ENCODE data around the gene CGNL1. TPM values are rescaled to one million over a fixed set of nuclear protein-coding genes. Genes with fewer than 3 reads are reported as not detected.
A peak's percentile ranks its signal among the peaks of the same experiment; 100 is the strongest.

CGNL1 gene
- total and polyA plus RNA-seq, 4 donors, result 14.5 to 30.9 (median 19.1) TPM

- Histone ChIP-seq H3K27me3 (ENCODE audit: control insufficient read depth, insufficient read depth, low read length) (no peaks in the 10 kb centered on the region), H3K27ac (ENCODE audit: low read depth, low read length) (no peak overlapping the region), H3K4me3 (ENCODE audit: low read depth, low read length) (no peak overlapping the region), H3K4me1 (ENCODE audit: control insufficient read depth, insufficient read depth, low read length) (no peaks in the 10 kb centered on the region), H3K36me3 (ENCODE audit: control insufficient read depth, insufficient read depth, low read length) (no peaks in the 10 kb centered on the region), H3K9me3 (ENCODE audit: control insufficient read depth, insufficient read depth, low read length) (no peaks in the 10 kb centered on the region)
- DNase-seq (ENCODE audit: low read depth in 4 of 6, low spot score in 6 of 6), result no peak
- WGBS (ENCODE audit: insufficient coverage), result no CpG with 5 or more reads among the region's 1 CpG
Measured at GRCh38 chr15:57582090-57582489, 205.8 kb downstream of the CGNL1 start.

GRCh38 chr15:57583282-57583681 lies 207.0 kb downstream of the CGNL1 start:
- Histone ChIP-seq H3K4me1 (ENCODE audit: control insufficient read depth, insufficient read depth, low read length) (no peaks in the 10 kb centered on the region), H3K9me3 (ENCODE audit: control insufficient read depth, insufficient read depth, low read length) (no peaks in the 10 kb centered on the region), H3K27ac (ENCODE audit: low read depth, low read length) (no peak overlapping the region), H3K4me3 (ENCODE audit: low read depth, low read length) (no peak overlapping the region), H3K27me3 (ENCODE audit: control insufficient read depth, insufficient read depth, low read length) (no peaks in the 10 kb centered on the region), H3K36me3 (ENCODE audit: control insufficient read depth, insufficient read depth, low read length) (no peaks in the 10 kb centered on the region)
- 88% methylated on average over 1 of the region's 2 CpGs for WGBS (ENCODE audit: insufficient coverage)
- no peak for DNase-seq (ENCODE audit: low read depth in 4 of 6, low spot score in 6 of 6)

- no peak for DNase-seq (ENCODE audit: low read depth in 4 of 6, low spot score in 6 of 6)
- Histone ChIP-seq H3K9me3 (ENCODE audit: control insufficient read depth, insufficient read depth, low read length) (no peaks in the 10 kb centered on the region), H3K4me3 (ENCODE audit: low read depth, low read length) (no peak overlapping the region), H3K36me3 (ENCODE audit: control insufficient read depth, insufficient read depth, low read length) (no peaks in the 10 kb centered on the region), H3K4me1 (ENCODE audit: control insufficient read depth, insufficient read depth, low read length) (no peaks in the 10 kb centered on the region), H3K27ac (ENCODE audit: low read depth, low read length) (no peak overlapping the region), H3K27me3 (ENCODE audit: control insufficient read depth, insufficient read depth, low read length) (no peaks in the 10 kb centered on the region)
- WGBS (ENCODE audit: insufficient coverage), result no CpG with 5 or more reads among the region's 3 CpGs
Measured at GRCh38 chr15:57583720-57584119, 207.4 kb downstream of the CGNL1 start.

- Histone ChIP-seq H3K27me3 (ENCODE audit: control insufficient read depth, insufficient read depth, low read length) (peaks cover 10% of the 10 kb centered on the region), H3K27ac (ENCODE audit: low read depth, low read length) (no peak overlapping the region), H3K9me3 (ENCODE audit: control insufficient read depth, insufficient read depth, low read length) (no peaks in the 10 kb centered on the region), H3K36me3 (ENCODE audit: control insufficient read depth, insufficient read depth, low read length) (no peaks in the 10 kb centered on the region), H3K4me1 (ENCODE audit: control insufficient read depth, insufficient read depth, low read length) (peaks cover 9% of the 10 kb centered on the region), H3K4me3 (ENCODE audit: low read depth, low read length) (no peak overlapping the region)
- no peak for DNase-seq (ENCODE audit: low read depth in 4 of 6, low spot score in 6 of 6)
- WGBS (ENCODE audit: insufficient coverage), result no CpG with 5 or more reads among the region's 6 CpGs
Measured at GRCh38 chr15:57586661-57587424, 210.5 kb downstream of the CGNL1 start.

GRCh38 chr15:57589281-57589680 lies 213.0 kb downstream of the CGNL1 start:
- Histone ChIP-seq H3K9me3 (ENCODE audit: control insufficient read depth, insufficient read depth, low read length) (no peaks in the 10 kb centered on the region), H3K4me1 (ENCODE audit: control insufficient read depth, insufficient read depth, low read length) (peaks cover 14% of the 10 kb centered on the region), H3K36me3 (ENCODE audit: control insufficient read depth, insufficient read depth, low read length) (no peaks in the 10 kb centered on the region), H3K4me3 (ENCODE audit: low read depth, low read length) (no peak overlapping the region), H3K27ac (ENCODE audit: low read depth, low read length) (peak overlapping the region; percentile 33), H3K27me3 (ENCODE audit: control insufficient read depth, insufficient read depth, low read length) (peaks cover 17% of the 10 kb centered on the region)
- WGBS (ENCODE audit: insufficient coverage), result no CpG with 5 or more reads among the region's 1 CpG
- DNase-seq (ENCODE audit: low read depth in 4 of 6, low spot score in 6 of 6), result no peak

GRCh38 chr15:57589754-57590153 lies 213.4 kb downstream of the CGNL1 start:
- no peaks in the 10 kb centered on the region for H3K36me3 ChIP-seq (ENCODE audit: control insufficient read depth, insufficient read depth, low read length)
- peak overlapping the region; percentile 33 for H3K27ac ChIP-seq (ENCODE audit: low read depth, low read length)
- H3K27me3 ChIP-seq (ENCODE audit: control insufficient read depth, insufficient read depth, low read length), result peaks cover 17% of the 10 kb centered on the region
- WGBS (ENCODE audit: insufficient coverage), result no CpG with 5 or more reads among the region's 2 CpGs
- H3K4me3 ChIP-seq (ENCODE audit: low read depth, low read length), result no peak overlapping the region
- peaks cover 14% of the 10 kb centered on the region for H3K4me1 ChIP-seq (ENCODE audit: control insufficient read depth, insufficient read depth, low read length)
- DNase-seq (ENCODE audit: low read depth in 4 of 6, low spot score in 6 of 6), result peak in 1 of 6 donors; percentile 56
- H3K9me3 ChIP-seq (ENCODE audit: control insufficient read depth, insufficient read depth, low read length), result no peaks in the 10 kb centered on the region

GRCh38 chr15:57591237-57591821 lies 215.0 kb downstream of the CGNL1 start:
- no peak overlapping the region for H3K27ac ChIP-seq (ENCODE audit: low read depth, low read length)
- H3K27me3 ChIP-seq (ENCODE audit: control insufficient read depth, insufficient read depth, low read length), result peaks cover 17% of the 10 kb centered on the region
- 22% methylated on average over 17 of the region's 18 CpGs for WGBS (ENCODE audit: insufficient coverage)
- H3K4me3 ChIP-seq (ENCODE audit: low read depth, low read length), result peak overlapping the region; percentile 9
- H3K4me1 ChIP-seq (ENCODE audit: control insufficient read depth, insufficient read depth, low read length), result peaks cover 14% of the 10 kb centered on the region
- H3K9me3 ChIP-seq (ENCODE audit: control insufficient read depth, insufficient read depth, low read length), result no peaks in the 10 kb centered on the region
- no peak for DNase-seq (ENCODE audit: low read depth in 4 of 6, low spot score in 6 of 6)
- no peaks in the 10 kb centered on the region for H3K36me3 ChIP-seq (ENCODE audit: control insufficient read depth, insufficient read depth, low read length)

- peaks cover 14% of the 10 kb centered on the region for H3K4me1 ChIP-seq (ENCODE audit: control insufficient read depth, insufficient read depth, low read length)
- H3K27ac ChIP-seq (ENCODE audit: low read depth, low read length), result no peak within 1 kb of the TSS
- H3K27me3 ChIP-seq (ENCODE audit: control insufficient read depth, insufficient read depth, low read length), result peaks cover 17% of the 10 kb centered on the region
- DNase-seq (ENCODE audit: low read depth in 4 of 6, low spot score in 6 of 6), result peak in 1 of 6 donors; percentile 43
- H3K4me3 ChIP-seq (ENCODE audit: low read depth, low read length), result peak within 1 kb of the TSS; percentile 28
- WGBS (ENCODE audit: insufficient coverage), result under 1% methylated on average over 55 of the region's 58 CpGs
- no peaks in the 10 kb centered on the region for H3K36me3 ChIP-seq (ENCODE audit: control insufficient read depth, insufficient read depth, low read length)
- no peaks in the 10 kb centered on the region for H3K9me3 ChIP-seq (ENCODE audit: control insufficient read depth, insufficient read depth, low read length)
Measured at GRCh38 chr15:57591822-57592367, 215.6 kb downstream of the CGNL1 start, which contains the start of gene MYZAP. TSS of gene MYZAP (plus strand) at chr15:57591904. CDS start at chr15:57592035, 131 bp downstream.

- no peaks in the 10 kb centered on the region for H3K9me3 ChIP-seq (ENCODE audit: control insufficient read depth, insufficient read depth, low read length)
- peaks cover 17% of the 10 kb centered on the region for H3K27me3 ChIP-seq (ENCODE audit: control insufficient read depth, insufficient read depth, low read length)
- H3K4me3 ChIP-seq (ENCODE audit: low read depth, low read length), result peak overlapping the region; percentile 28
- H3K27ac ChIP-seq (ENCODE audit: low read depth, low read length), result no peak overlapping the region
- no peak for DNase-seq (ENCODE audit: low read depth in 4 of 6, low spot score in 6 of 6)
- 90% methylated on average over 2 of the region's 5 CpGs for WGBS (ENCODE audit: insufficient coverage)
- no peaks in the 10 kb centered on the region for H3K36me3 ChIP-seq (ENCODE audit: control insufficient read depth, insufficient read depth, low read length)
- peaks cover 14% of the 10 kb centered on the region for H3K4me1 ChIP-seq (ENCODE audit: control insufficient read depth, insufficient read depth, low read length)
Measured at GRCh38 chr15:57592426-57592825, 216.1 kb downstream of the CGNL1 start.

Data from spinal cord (tissue), 10 donors.